Panc1 (cell line): ENCODE results near the gene EXO5.

ENCODE experiments used
- POLR2AphosphoS5 ChIP-seq: IDR thresholded peaks from 2 replicates; pipeline ENCODE4 v1.6.1; 2012; ENCODE audit warnings: mild to moderate bottlenecking, low read depth, low read length, moderate library complexity
- TF ChIP-seq, protein P1 (sequence below): fragments of 450-650 bp; IDR thresholded peaks from 2 replicates; pipeline ENCODE4 v1.5.1; 2017; ENCODE audit warnings: mild to moderate bottlenecking

DNA sequence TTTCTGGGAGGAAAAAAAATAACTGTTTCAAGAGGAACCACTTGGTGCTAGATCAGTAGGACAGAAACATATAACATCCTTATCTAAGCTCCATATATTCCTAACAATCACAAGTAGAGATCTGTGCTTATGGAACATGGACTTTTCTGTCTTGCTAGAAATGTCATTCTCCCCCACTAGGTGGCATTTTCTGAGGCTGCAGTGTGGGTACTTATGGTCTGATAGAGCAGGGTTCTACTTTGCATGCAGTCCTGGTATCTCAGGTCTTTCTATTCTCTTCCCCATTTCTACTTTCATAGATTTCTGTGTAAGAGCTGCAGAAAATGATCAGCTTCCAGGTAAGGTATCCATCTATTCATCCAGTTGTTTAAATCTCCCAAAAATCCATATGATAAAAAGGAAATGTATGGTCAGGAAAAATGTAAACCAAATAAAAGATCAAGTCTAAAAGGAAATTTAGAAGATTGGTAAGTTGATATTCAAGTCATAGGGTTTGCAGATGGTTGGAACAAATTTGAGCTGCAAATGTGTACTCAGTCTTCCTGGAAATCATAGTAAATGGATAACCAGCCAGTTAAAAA is 24.4 kb downstream of the EXO5 start:
- TF ChIP-seq, protein P1, sequence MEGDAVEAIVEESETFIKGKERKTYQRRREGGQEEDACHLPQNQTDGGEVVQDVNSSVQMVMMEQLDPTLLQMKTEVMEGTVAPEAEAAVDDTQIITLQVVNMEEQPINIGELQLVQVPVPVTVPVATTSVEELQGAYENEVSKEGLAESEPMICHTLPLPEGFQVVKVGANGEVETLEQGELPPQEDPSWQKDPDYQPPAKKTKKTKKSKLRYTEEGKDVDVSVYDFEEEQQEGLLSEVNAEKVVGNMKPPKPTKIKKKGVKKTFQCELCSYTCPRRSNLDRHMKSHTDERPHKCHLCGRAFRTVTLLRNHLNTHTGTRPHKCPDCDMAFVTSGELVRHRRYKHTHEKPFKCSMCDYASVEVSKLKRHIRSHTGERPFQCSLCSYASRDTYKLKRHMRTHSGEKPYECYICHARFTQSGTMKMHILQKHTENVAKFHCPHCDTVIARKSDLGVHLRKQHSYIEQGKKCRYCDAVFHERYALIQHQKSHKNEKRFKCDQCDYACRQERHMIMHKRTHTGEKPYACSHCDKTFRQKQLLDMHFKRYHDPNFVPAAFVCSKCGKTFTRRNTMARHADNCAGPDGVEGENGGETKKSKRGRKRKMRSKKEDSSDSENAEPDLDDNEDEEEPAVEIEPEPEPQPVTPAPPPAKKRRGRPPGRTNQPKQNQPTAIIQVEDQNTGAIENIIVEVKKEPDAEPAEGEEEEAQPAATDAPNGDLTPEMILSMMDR = peak; percentile 76; the same call in 1 of the 2 replicates
- no peak for TF ChIP-seq POLR2AphosphoS5
